HG02623 (cell line): ENCODE measurements around the gene SULT2B1.
"Not testable (repeated sequence)": the region's sequence is repeated elsewhere in the genome, so short reads cannot be mapped to it uniquely, and the experiment has no call there.

ENCODE experiments used
- ATAC-seq: cut with Tn5 transposase; IDR thresholded peaks from one replicate; pipeline ENCODE4 v1.9.1; 2021; ENCODE audit warnings: moderate library complexity; ENCODE audit not compliant: unreplicated experiment

The SULT2B1 gene

GRCh38 chr19:48551437-48552302 lies at the start of gene SULT2B1:
TSS of gene SULT2B1 (plus strand) at chr19:48552172. CDS start at chr19:48552253, 81 bp downstream.
- ATAC-seq, result no peak

GRCh38 chr19:48502350-48503018 lies 49.5 kb upstream of the SULT2B1 start:
- ATAC-seq, result no peak

GRCh38 chr19:48506138-48506733 lies 45.7 kb upstream of the SULT2B1 start:
- ATAC-seq, result no peak

- no peak for ATAC-seq
Measured at GRCh38 chr19:48507911-48508439, 44.0 kb upstream of the SULT2B1 start.

GRCh38 chr19:48508729-48509411 lies 43.1 kb upstream of the SULT2B1 start:
- ATAC-seq, result no peak

- ATAC-seq, result no peak
Measured at GRCh38 chr19:48509467-48510194, 42.3 kb upstream of the SULT2B1 start.

- no peak for ATAC-seq
Measured at GRCh38 chr19:48510421-48511268, 41.3 kb upstream of the SULT2B1 start.

- no peak for ATAC-seq
Measured at GRCh38 chr19:48511321-48511731, 40.6 kb upstream of the SULT2B1 start.

- ATAC-seq, result no peak
Measured at GRCh38 chr19:48511800-48512503, 40.0 kb upstream of the SULT2B1 start, which contains the start of gene LMTK3. TSS of gene LMTK3 (minus strand) at chr19:48511835. CDS start at chr19:48511576, 259 bp downstream.

- ATAC-seq, result no peak
Measured at GRCh38 chr19:48512504-48513288, 39.3 kb upstream of the SULT2B1 start.

- ATAC-seq, result no peak
Measured at GRCh38 chr19:48513289-48514122, 38.5 kb upstream of the SULT2B1 start.

GRCh38 chr19:48514123-48514458 lies 37.9 kb upstream of the SULT2B1 start:
- no peak for ATAC-seq

GRCh38 chr19:48516536-48516935 lies 35.4 kb upstream of the SULT2B1 start:
- ATAC-seq, result no peak

- no peak for ATAC-seq
Measured at GRCh38 chr19:48518207-48518606, 33.8 kb upstream of the SULT2B1 start.

GRCh38 chr19:48519426-48519825 lies 32.5 kb upstream of the SULT2B1 start:
- ATAC-seq, result not testable (repeated sequence)

- no peak for ATAC-seq
Measured at GRCh38 chr19:48520134-48520533, 31.8 kb upstream of the SULT2B1 start.

- no peak for ATAC-seq
Measured at GRCh38 chr19:48524221-48524620, 27.8 kb upstream of the SULT2B1 start.
